HG03457 (cell line): ENCODE data around the gene HIVEP2.

Source experiments
- ATAC-seq: cut with Tn5 transposase; IDR thresholded peaks from one replicate; pipeline ENCODE4 v1.9.1; 2021; ENCODE audit warnings: moderate number of reproducible peaks; ENCODE audit not compliant: unreplicated experiment

The HIVEP2 gene

GRCh38 chr6:142746524-142746923 is 198.5 kb downstream of the HIVEP2 start:
- no peak for ATAC-seq

- ATAC-seq, result no peak
Measured at GRCh38 chr6:142744836-142745235, 200.1 kb downstream of the HIVEP2 start.

- no peak for ATAC-seq
Measured at GRCh38 chr6:142740449-142740848, 204.5 kb downstream of the HIVEP2 start.

GRCh38 chr6:142738731-142739130 is 206.2 kb downstream of the HIVEP2 start:
- ATAC-seq, result no peak

GRCh38 chr6:142738035-142738396 is 207.0 kb downstream of the HIVEP2 start:
- ATAC-seq, result no peak

GRCh38 chr6:142737368-142738034 is 207.5 kb downstream of the HIVEP2 start:
- ATAC-seq, result no peak

- no peak for ATAC-seq
Measured at GRCh38 chr6:142735204-142735603, 209.8 kb downstream of the HIVEP2 start.

GRCh38 chr6:142732790-142733189 is 212.2 kb downstream of the HIVEP2 start:
- ATAC-seq, result no peak

- no peak for ATAC-seq
Measured at GRCh38 chr6:142731611-142732010, 213.4 kb downstream of the HIVEP2 start.

GRCh38 chr6:142729618-142730017 is 215.4 kb downstream of the HIVEP2 start:
- no peak for ATAC-seq

- ATAC-seq, result no peak
Measured at GRCh38 chr6:142728910-142729481, 216.0 kb downstream of the HIVEP2 start.

GRCh38 chr6:142728364-142728763 is 216.6 kb downstream of the HIVEP2 start:
- no peak for ATAC-seq

GRCh38 chr6:142726616-142727015 is 218.4 kb downstream of the HIVEP2 start:
- no peak for ATAC-seq

- ATAC-seq, result no peak
Measured at GRCh38 chr6:142725024-142725770, 219.8 kb downstream of the HIVEP2 start.

- ATAC-seq, result no peak
Measured at GRCh38 chr6:142722841-142723240, 222.1 kb downstream of the HIVEP2 start.

- no peak for ATAC-seq
Measured at GRCh38 chr6:142722012-142722411, 223.0 kb downstream of the HIVEP2 start.

GRCh38 chr6:142721215-142721920 is 223.6 kb downstream of the HIVEP2 start:
- ATAC-seq, result no peak

GRCh38 chr6:142718667-142719191 is 226.2 kb downstream of the HIVEP2 start:
- no peak for ATAC-seq

GRCh38 chr6:142716097-142716496 is 228.9 kb downstream of the HIVEP2 start:
- no peak for ATAC-seq

- ATAC-seq, result no peak
Measured at GRCh38 chr6:142714951-142715785, 229.8 kb downstream of the HIVEP2 start.
